HG03354 (cell line): Measurements from ENCODE around the gene MYO1E.
A peak's percentile ranks its signal among the peaks of the same experiment; 100 is the strongest.

Source experiments
- ATAC-seq: cut with Tn5 transposase; IDR thresholded peaks from one replicate; pipeline ENCODE4 v1.9.1; 2021; ENCODE audit warnings: mild to moderate bottlenecking; ENCODE audit not compliant: unreplicated experiment, poor library complexity, severe bottlenecking

The MYO1E gene

DNA sequence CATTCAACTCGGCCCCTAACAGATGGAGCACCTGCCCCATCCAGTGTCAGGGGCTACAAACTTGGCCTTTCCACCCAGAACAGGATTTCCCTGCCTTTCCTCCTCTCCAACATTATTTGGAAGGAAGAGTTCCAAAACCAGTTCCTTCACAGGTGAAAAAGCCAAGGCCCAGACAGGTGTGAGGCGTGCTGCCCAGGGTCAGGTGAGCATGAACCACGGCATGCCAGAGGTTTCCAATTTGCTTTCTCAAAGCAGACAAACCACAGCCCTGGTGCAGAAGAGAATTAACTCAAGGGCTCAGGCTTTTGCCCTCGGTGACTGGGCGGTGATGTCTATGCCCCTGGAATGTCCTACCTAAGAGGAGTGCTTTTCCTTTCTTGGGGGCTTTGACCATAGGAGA lies 122.9 kb downstream of the MYO1E start:
- ATAC-seq = no peak

DNA sequence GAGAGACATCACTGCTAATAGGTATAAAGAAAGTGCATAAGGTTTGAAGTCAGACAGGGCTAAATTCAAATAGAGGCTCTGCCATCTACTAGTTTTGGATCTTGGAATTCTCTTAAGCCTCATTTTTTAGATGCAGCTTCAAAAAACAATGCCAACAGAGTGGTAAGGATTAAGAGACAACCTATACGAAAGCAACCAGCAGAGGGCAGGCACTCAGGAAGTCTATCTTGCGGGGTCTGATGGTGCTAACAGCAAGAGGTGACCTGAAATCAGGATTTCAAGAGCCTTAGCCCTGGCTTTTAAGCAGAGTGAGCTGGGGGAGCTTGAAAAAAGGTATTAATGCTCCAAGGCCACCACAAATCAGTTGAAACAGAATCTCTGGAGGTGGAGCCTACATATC lies 125.3 kb downstream of the MYO1E start:
- ATAC-seq = peak; percentile 31

DNA sequence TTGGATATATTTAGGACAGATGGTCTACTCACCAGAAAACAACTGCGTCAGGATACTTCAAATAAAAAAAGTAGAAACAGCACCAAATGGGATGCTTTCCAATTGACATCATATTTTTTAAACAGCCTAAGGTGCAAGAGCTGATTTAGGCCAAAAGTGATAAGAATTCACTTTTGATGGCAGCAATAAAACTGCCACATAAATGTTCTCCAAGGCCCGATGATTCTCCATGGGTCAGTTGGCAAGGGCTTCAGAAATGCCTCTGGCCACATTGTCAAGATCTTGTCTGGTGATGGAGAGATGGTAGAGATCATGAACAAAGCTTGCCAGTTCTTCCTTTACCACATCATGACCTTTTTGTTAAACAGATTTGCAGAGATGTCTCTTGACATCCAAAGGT lies 127.1 kb downstream of the MYO1E start:
- no peak for ATAC-seq

DNA sequence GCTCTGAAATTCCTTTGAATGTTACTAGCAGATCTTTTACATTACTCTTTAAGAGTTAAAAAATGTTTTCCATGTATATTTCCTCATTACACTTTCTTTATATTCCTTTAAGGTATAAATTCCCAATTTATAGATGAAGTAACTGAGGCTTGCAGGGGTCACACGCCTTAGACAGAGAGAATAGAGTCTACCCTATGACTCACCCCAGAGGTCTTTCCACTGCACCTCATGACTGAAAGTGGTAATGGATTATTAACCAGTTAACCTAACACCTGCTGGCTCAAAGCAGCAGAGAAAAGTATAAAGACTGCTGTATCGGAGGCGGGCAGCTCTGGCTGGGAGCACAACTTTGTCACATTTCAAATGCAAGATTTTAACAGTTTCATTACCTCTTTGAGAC lies 128.3 kb downstream of the MYO1E start:
- ATAC-seq = peak; percentile 96

- ATAC-seq = no peak
Measured at GRCh38 chr15:59243622-59244021, 129.0 kb downstream of the MYO1E start.

DNA sequence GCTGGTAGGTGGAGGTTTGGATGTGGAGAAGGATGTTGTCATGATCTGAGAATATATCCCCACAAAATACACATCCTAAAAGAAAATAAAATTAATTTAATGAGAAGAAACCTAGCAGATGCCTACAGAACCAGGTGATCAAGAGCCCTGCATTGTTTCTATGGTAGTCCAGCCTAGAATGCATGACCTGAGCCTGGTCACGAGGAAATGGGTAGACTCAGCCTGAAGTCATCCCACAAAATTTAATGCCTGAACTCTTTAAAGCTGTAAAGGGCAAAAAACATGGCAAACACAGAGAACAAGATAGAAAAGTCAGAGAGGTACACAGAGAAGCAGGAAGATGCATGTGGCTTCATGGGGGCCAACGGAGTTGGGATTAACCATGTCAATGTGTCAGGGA lies 130.0 kb downstream of the MYO1E start:
- ATAC-seq = no peak

DNA sequence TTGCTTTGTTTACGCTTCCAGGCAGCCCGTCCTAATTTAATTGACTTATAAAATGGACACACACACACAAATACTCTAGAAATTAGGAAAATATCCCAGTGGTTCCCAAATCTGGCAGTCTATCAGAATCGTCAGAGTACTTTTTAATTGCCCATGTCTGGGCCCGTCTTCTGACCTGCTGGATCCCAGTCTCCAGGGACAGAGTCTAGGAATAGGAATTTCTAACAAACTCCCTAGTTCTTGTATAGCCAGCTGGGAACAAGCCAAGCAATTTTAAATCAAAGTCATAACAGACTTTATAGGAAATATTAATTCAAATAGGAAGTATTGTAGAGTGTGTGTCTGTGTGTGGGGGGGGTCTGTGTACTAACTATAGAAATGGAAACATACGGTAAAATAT lies 132.6 kb downstream of the MYO1E start:
- no peak for ATAC-seq

DNA sequence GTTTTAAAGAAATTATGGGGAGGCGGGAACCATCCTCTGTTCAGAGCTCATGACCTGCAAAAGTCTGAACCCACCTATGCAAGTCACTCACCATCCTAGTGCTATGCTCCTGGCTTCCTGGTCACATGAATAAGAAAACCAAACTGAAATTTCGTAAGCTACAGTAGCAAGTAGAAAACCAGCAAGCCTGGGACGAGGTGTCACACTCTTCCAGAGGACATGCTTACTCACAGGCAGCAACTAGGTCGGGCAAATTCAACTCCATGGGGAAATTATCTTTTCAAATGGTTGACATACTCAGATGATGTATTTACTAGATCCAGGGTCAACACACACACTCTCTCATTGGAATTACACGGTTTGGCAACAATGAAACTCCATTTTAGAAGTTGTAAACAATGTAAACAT lies 134.7 kb downstream of the MYO1E start:
- peak; percentile 50 for ATAC-seq

DNA sequence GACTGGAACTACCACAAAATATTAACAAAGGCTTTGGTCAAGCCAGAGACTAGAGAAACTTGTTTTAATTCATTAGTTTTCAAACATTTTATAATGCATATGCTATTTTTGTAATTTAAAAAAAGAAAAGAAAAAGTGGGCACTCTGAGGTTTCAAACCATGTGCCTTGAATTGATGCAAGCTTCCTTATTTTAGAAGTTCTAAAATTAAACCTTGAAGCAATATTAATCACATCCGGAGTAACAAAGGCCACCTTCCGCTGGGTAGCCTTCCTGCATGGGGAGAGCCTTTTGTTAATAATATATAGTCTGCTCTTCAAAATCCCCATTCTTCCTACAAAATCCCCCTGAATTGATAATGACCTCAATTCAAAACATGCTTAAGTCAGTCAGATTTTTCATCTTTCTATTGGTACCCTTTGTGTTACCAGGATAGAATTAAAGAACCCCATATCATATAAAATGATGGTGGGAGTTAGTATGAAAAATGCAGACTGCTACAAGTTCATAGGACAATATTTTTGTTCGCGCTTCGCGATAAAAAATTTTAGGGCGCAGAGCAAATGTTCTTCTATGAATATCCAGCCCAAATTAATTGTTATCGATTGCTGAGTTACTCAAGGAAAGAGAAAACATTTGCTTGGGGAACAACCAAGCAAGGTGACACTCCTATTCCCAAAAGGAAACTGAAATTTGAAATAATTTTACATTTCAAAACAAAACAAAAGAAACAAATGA lies 135.4 kb downstream of the MYO1E start:
- peak; percentile 75 for ATAC-seq

DNA sequence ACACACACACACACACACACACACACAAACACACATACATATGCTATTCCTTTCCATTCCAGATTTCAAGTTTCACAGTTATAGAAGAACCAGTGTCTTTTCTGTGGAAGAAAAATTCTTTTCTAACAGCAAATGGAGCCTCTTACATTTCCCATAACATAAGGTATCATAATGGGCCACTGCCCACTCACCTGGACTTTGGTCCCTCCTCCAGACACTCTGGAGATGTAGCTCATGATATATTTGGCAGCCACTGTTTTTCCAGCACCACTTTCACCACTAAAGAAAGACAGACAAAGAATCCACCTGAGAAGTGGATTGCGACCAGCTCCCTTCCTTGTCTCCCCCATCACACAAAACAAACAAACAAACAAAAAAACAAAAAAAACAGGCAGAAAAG lies 136.3 kb downstream of the MYO1E start:
- ATAC-seq = no peak

GRCh38 chr15:59232476-59232875 lies 140.2 kb downstream of the MYO1E start:
- ATAC-seq = no peak

GRCh38 chr15:59230531-59231055 lies 142.1 kb downstream of the MYO1E start:
- ATAC-seq = no peak

DNA sequence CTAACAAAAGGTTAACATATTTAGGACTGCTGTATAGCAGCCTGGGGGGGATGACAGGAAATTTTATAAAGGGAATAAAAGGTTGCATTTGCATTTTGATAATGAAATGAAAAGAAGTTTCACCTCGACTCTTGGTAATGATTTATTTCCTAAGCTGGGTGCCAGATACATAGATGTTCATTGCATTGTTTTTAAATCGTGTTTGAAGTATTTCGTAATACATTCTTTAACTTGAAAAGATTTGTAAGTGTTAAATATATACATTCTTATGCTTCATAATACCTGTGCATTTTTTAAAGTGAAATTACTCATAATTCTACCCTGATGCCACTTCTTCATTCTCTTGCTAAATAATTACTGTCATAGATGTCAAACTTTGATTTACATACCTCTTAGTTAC lies 143.2 kb downstream of the MYO1E start:
- no peak for ATAC-seq

- no peak for ATAC-seq
Measured at GRCh38 chr15:59229015-59229414, 143.7 kb downstream of the MYO1E start.

DNA sequence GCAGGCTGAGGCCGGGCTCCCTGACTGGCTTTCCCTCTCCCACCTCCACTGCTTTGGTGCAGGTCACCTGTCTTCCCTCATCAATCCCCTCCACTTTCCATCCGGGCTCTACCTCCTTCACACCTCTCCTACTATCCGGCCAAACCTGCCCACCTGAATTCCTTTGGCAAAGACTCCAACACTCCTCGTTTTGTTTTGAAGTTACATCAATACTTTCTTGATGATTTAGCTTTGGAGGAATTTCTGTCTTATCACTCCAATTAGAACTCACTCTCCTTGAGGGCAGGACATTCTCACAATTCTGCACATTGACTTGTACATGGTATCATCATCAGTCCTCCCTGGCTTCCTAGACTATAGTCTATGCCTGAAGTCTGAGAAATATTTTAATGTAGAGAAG lies 145.7 kb downstream of the MYO1E start:
- no peak for ATAC-seq

- no peak for ATAC-seq
Measured at GRCh38 chr15:59224474-59224873, 148.2 kb downstream of the MYO1E start.

- ATAC-seq = no peak
Measured at GRCh38 chr15:59223736-59224135, 148.9 kb downstream of the MYO1E start.

DNA sequence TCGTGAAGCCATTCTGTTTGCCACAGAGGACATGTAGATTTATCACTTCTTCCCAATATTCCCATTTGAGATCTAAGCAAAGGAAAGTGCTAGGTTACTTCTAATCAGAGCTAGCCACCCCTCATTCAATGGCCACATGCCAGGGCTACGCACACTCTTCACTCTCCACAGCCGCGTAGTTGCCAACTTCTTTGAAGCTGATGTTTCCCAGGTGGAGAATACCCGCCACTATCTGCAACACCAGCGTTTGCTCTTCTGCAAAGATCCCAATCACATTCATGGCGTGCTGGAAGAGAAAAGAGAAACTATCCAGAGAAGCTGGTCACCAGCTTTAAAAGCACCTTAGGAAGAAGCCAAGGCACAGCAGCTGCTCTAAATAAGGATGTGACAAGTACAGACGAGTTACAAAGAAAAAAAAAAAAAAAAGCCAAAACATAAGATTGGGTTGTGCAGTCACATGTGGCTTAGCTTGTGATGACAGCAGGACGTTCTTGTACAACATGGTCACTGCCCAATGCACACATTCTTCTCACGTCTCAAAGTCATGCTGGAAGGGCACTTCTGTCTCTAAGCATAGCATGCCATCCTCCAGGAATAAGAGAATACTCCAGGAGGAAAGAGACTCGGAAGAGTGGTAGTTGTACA lies 149.6 kb downstream of the MYO1E start:
- no peak for ATAC-seq

- ATAC-seq = no peak
Measured at GRCh38 chr15:59221511-59222505, 150.9 kb downstream of the MYO1E start.

GRCh38 chr15:59218710-59219109 lies 154.0 kb downstream of the MYO1E start:
- no peak for ATAC-seq
